Femur (tissue), 1 donor: Measurements from ENCODE around the gene SLC19A1.
A peak's percentile ranks its signal among the peaks of the same experiment; 100 is the strongest.

Experiments
- DNase-seq: peaks from one replicate; pipeline ENCODE4 v3.0.0-alpha.2; 2017

SLC19A1 gene

GRCh38 chr21:45542242-45542666 is at the start of gene SLC19A1:
TSS of gene SLC19A1 (minus strand) at chr21:45542440. CDS start at chr21:45537959, 4,481 bp downstream.
- DNase-seq: peak; percentile 80

- DNase-seq: no peak
Observed at GRCh38 chr21:45591619-45592207, 49.5 kb upstream of the SLC19A1 start.

DNA sequence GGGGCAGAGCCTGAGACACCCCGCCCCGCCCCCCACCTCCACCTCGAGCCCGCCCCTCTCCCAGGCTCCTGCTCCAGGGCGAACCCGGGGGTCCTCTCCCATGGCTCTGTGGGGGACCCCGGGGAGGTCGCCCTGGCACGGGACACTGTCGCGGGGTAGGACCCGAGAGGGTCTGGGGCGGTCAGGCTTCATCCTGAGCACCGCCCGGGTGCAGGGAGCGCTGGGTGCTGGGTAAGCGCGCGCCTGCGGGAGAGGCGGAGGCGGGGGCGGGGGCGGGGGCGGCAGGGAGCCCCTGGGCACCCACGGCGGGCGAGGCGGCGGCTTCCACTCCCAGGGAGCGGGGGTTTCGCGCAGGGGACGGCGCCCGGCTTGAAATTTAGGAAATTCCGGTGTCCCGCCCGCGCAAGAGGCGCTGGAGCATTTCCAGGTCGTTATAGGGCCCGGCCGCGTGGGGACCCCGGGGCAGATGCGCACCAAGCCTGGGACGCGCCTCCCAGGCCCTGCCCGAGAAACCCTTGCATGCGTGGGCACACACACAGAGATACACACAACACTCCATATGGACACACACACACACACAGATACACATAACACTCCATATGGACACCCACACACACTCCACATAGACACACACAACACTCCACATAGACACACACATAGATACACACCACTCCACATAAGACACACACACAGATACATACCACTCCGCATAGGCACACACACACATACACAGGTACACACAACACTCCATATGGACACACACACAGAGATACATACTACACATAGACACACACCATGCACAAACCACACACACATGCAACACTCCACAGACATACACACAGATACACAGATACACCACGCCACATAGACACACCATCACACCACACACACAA is 48.7 kb upstream of the SLC19A1 start:
- DNase-seq: no peak

GRCh38 chr21:45590246-45590725 is 48.0 kb upstream of the SLC19A1 start:
- DNase-seq: peak; percentile 48

- DNase-seq: no peak
Observed at GRCh38 chr21:45589686-45590245, 47.5 kb upstream of the SLC19A1 start.

DNA sequence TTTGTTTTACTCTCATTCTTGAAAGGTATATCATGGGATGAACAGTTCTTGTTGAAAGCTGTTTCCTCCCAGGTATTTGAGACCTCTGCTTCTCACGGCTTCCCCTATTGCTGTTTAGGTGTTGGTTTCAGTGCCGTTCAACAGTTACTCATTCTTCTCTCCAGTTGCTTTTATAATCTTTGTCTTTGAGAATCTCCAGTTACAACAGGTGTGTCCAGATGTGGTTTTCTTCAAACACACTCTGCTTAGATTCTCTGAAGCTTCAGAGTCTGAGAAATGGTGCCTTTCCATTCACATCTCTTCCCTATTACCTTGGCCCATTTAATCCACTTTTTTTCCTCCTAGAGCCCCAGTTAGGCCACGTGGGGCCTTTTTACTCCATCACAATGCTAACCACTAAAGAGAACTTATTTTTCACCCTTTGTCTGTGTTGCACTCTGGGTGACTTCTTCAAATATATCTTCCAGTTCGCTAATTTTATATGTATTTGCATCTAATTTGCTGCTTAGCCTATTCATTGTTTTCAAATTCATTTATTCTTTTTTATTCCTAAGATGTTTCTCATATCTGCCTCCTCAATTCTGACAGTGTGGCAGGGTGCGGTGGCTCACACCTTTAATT is 46.7 kb upstream of the SLC19A1 start:
- no peak for DNase-seq

GRCh38 chr21:45588086-45588825 is 46.0 kb upstream of the SLC19A1 start:
- DNase-seq: no peak

GRCh38 chr21:45586289-45586858 is 44.1 kb upstream of the SLC19A1 start:
- DNase-seq: no peak

DNA sequence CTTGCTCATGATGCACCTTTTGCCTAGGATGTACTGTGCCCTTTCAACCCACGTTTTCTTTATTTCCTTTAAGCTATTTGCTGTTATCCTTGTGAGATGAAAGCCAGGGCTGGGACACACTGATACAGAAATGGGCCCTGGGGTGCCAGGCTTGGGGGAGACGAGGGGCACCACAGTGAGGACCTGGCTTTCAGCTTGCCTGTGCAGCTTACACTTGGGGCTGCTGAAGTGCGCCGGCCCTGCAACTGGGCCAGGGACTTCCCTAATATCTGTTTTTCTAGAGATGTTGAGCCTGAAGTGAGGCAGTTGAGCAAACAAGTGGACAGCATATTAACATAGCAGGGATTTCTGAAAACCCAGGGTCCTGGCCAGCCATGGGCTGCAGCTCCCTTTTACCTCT is 42.5 kb upstream of the SLC19A1 start:
- DNase-seq: no peak

GRCh38 chr21:45583831-45584509 is 41.7 kb upstream of the SLC19A1 start:
- DNase-seq: no peak

GRCh38 chr21:45582128-45582527 is 39.9 kb upstream of the SLC19A1 start:
- no peak for DNase-seq

DNA sequence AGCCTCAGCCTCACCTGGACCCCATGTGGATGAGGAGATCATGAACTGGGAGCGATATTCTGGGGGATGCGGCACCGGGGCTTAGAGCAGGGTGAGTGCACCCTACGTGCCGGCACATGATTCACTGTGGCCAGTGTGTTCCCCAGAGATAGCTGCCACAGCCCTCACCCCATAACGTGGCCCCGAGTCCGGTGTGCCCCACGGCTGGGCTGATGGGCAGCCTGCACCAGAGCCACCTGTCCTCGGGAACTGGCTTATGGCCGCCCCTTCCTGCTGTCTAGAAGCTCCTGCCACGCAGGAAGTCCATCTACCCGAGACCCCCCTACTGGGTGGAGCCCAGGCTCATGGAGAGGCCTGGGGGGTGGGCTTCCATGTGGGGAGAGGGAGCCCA is 39.1 kb upstream of the SLC19A1 start:
- no peak for DNase-seq

- no peak for DNase-seq
Observed at GRCh38 chr21:45580576-45581321, 38.5 kb upstream of the SLC19A1 start.

- no peak for DNase-seq
Observed at GRCh38 chr21:45580181-45580575, 37.9 kb upstream of the SLC19A1 start.

DNA sequence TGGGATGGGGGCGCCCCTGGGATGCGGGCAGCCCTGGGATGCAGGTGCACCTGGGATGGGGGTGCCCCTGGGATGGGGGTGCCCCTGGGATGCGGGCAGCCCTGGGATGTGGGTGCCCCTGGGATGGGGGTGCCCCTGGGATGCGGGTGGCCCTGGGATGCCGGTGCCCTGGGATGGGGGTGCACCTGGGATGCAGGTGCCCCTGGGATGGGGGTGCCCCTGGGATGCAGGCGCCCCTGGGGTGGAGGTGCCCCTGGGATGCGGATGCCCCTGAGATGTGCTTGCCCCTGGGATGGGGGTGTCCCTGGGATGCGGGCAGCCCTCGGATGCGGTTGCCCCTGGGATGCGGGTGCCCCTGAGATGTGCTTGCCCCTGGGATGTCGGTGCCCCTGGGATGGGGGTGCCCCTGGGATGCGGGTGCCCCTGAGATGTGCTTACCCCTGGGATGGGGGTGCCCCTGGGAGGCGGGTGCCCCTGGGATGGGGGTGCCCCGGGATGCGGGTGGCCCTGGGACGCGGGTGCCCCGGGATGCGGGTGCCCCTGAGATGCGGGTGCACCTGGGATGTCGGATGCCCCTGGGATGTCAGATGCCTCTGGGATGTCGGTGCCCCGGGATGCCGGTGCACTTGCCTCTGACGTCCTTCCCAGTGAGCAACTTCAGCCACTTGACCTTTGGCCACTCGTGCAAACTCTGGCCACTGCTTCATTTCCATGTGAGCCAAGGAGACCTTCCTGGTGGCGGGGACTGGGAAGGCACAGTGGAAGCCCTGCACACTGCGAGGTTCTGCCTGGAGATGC is 37.3 kb upstream of the SLC19A1 start:
- no peak for DNase-seq

- DNase-seq: no peak
Observed at GRCh38 chr21:45578811-45579381, 36.7 kb upstream of the SLC19A1 start.

DNA sequence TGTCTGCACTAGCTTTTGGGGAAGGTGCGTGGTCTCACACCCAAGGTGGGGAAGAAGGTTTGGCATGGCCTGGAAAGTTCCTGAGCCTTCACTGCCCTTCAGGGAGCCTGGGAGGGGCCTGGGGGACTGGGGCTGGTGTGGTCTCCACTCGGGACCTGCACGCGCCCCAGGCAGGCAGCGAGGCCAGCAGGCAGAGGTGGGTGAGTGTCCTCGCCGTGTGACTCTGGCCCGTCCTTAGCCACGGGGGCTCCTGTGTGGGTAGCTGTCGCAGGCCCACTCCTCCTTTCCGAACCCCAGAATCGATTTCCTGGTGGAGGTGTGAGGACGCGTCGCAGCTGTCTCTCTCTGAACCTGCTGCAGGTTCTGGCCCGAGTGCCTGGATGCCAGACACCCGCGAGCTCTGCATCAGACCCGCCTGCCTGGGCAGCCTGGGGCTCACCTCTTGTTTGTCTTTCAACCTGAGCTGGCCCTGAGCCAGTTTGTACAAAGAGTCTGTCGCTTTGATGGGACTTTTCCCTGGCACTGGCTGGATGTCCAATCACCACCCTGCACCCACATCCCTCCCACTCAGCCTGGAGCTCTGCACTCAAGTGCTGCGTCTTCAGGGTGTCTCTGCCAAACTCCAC is 36.0 kb upstream of the SLC19A1 start:
- DNase-seq: no peak

GRCh38 chr21:45577801-45578175 is 35.5 kb upstream of the SLC19A1 start:
- no peak for DNase-seq
